ENCODE measurements around the gene HLA-B. TPM values are rescaled to one million over a fixed set of nuclear protein-coding genes. Genes with fewer than 3 reads are reported as not detected.

HLA-B gene
- total RNA-seq, 4 donors from 2014 or later = 570 to 933 (median 787) TPM

DNA sequence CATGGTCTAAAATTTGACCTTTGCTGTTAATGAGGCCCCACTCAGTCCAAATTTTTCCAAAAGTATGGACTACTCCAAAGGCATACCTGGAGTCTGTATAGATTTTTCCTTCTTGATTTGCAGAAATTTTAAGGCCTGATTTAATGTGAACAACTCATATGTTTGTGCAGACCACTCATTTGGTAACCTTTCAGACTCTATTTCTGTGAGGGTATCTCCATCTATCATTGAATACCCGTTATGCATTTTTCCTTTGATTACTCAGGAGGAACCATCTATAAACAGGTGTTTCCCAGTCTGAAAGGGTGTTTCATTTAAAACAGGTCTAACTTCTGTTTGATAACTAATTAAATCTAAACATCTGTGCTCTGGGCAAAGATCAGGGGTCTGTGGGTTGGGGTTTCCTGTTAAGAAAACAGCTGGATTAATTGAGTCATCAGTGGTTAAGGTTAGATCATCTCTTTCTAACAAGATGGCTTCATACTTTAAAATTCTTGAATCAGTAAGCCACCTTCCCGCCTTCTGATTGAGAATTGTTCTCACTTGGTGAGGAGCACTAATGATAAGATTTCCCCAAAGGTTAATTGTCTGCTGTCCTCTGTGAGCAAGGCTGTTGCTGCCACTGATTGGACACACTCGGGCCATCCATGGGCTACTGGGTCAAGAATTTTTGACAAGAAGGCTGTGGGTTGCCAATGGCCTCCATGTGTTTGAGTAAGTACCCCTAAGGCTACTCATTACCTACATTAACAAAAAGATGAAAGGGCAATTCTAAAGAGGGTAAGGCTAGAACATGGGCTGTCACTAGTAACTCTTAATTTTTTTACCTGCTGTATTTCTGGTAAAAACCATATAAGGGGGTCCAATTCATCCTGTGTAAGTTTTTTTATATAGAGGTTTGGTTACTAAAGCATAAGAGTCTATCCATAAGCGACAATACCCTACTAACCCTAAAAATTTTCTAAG, 24.1 kb downstream of the HLA-B start:
- H3K27me3 ChIP-seq = no peaks in the 10 kb centered on the region
- no peak overlapping the region for H3K27ac ChIP-seq
- peaks cover 0 to 6% (median 1%) of the 10 kb centered on the region in 4 donors for H3K9me3 ChIP-seq
- no peak for TF ChIP-seq EP300 (IDR thresholded peaks at IDR 0.05)
- no peak for TF ChIP-seq POLR2A (IDR thresholded peaks at IDR 0.05)
- TF ChIP-seq, protein P1, sequence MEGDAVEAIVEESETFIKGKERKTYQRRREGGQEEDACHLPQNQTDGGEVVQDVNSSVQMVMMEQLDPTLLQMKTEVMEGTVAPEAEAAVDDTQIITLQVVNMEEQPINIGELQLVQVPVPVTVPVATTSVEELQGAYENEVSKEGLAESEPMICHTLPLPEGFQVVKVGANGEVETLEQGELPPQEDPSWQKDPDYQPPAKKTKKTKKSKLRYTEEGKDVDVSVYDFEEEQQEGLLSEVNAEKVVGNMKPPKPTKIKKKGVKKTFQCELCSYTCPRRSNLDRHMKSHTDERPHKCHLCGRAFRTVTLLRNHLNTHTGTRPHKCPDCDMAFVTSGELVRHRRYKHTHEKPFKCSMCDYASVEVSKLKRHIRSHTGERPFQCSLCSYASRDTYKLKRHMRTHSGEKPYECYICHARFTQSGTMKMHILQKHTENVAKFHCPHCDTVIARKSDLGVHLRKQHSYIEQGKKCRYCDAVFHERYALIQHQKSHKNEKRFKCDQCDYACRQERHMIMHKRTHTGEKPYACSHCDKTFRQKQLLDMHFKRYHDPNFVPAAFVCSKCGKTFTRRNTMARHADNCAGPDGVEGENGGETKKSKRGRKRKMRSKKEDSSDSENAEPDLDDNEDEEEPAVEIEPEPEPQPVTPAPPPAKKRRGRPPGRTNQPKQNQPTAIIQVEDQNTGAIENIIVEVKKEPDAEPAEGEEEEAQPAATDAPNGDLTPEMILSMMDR (IDR thresholded peaks at IDR 0.05) = no peak
- no peak for DNase-seq (ENCODE audit: low spot score in 2 of 2)
- no peak overlapping the region for H3K4me3 ChIP-seq
- H3K36me3 ChIP-seq = no peaks in the 10 kb centered on the region
- no peaks in the 10 kb centered on the region for H3K4me1 ChIP-seq
- 32 to 56% methylated on average over 4 of the region's 4 CpGs for WGBS, 2 donors

DNA sequence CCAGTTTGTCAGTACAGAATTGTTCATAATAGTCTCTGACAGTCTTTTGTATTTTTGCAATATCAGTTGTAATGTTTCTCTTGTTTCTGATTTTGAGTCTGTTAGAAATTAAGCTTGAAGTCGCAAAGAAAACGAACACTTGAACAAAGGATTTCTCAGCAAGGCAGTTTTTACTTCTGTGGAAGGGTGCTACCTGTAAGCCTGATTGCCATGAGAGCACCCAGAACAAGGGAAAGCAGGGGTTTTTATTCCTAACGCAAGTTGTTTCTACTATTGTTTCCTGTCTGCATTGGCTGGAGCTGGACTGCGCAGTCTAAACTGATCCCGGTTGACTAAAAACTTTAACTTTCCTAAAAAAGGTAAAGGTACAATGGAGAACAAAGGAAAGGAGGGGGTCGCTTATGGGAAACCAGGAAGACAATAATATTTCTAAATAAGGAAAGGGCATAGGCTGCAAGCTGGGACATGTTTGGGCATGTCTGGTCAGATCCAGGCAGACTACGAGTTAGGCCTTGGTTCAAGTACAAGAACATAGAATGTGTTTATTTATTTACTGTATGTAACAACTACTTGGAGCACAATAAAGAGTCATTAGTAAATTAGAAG, 28.5 kb downstream of the HLA-B start:
- TF ChIP-seq POLR2A (IDR thresholded peaks at IDR 0.05) = no peak
- TF ChIP-seq, protein P1 (IDR thresholded peaks at IDR 0.05) = no peak
- no peak for TF ChIP-seq EP300 (IDR thresholded peaks at IDR 0.05)
- Histone ChIP-seq H3K27ac (no peak overlapping the region), H3K4me1 (no peaks in the 10 kb centered on the region), H3K9me3 (no peaks in the 10 kb centered on the region), H3K27me3 (no peaks in the 10 kb centered on the region), H3K36me3 (no peaks in the 10 kb centered on the region), H3K4me3 (no peak overlapping the region)
- no peak for DNase-seq (ENCODE audit: low spot score in 2 of 2)
- 20 to 63% methylated on average over 7 of the region's 7 CpGs for WGBS, 2 donors

DNA sequence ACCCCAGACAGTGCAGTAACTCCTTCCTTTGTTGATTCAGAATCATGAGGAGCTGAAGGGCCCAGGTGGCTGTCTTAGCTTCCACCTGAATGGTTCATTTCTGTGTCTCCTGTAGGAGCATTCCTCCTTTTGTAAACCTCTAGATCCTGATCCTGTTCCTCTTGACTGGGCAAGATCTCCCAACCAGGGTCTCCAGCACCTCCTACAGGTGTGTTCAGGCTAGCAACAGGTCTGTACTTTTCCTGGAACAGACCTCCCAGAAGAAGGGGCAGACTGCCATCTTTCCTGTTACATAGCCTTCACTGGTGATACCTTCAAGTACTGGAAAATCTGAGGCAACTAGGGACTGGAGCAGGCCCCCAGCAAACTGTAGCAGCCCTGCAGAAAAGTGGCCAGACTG, 35.2 kb downstream of the HLA-B start:
- no peaks in the 10 kb centered on the region for H3K27me3 ChIP-seq

GRCh38 chr6:31321005-31321707, 35.8 kb downstream of the HLA-B start:
- H3K4me1 ChIP-seq = no peaks in the 10 kb centered on the region
- no peak overlapping the region for H3K27ac ChIP-seq
- H3K9me3 ChIP-seq = no peaks in the 10 kb centered on the region
- no peak for DNase-seq (ENCODE audit: low spot score in 2 of 2)
- H3K36me3 ChIP-seq = no peaks in the 10 kb centered on the region
- WGBS, 2 donors = 3 to 50% methylated on average over 1 of the region's 1 CpG
- H3K27me3 ChIP-seq = no peaks in the 10 kb centered on the region
- TF ChIP-seq, protein P1 (IDR thresholded peaks at IDR 0.05) = no peak
- TF ChIP-seq POLR2A (IDR thresholded peaks at IDR 0.05) = no peak
- no peak for TF ChIP-seq EP300 (IDR thresholded peaks at IDR 0.05)
- no peak overlapping the region for H3K4me3 ChIP-seq

More for the DNA sequence above, 35.2 kb downstream of the HLA-B start:
- no peak overlapping the region for H3K4me3 ChIP-seq
- no peaks in the 10 kb centered on the region for H3K4me1 ChIP-seq
- no peaks in the 10 kb centered on the region for H3K9me3 ChIP-seq
- DNase-seq (ENCODE audit: low spot score in 2 of 2) = no peak
- H3K36me3 ChIP-seq = no peaks in the 10 kb centered on the region
- H3K27ac ChIP-seq = no peak overlapping the region
- TF ChIP-seq POLR2A (IDR thresholded peaks at IDR 0.05) = no peak
- TF ChIP-seq, protein P1 (IDR thresholded peaks at IDR 0.05) = no peak
- TF ChIP-seq EP300 (IDR thresholded peaks at IDR 0.05) = no peak
